ENCODE results near the gene TGFB1. TPM values are rescaled to one million over a fixed set of nuclear protein-coding genes. Genes with fewer than 3 reads are reported as not detected.

The TGFB1 gene
- total and polyA plus RNA-seq, 9 of the 15 experiments (the other 6 are each of a cell fraction or from before 2014, with no cell fraction given) = 0.24 to 159 (median 17.2) TPM

- TF ChIP-seq E4F1 (CRISPR knock-in tag; IDR thresholded peaks at IDR 0.05; ENCODE audit: borderline replicate concordance) (no peak), HOMEZ (CRISPR knock-in tag; IDR thresholded peaks at IDR 0.05) (no peak), SIN3A (IDR thresholded peaks at IDR 0.05; ENCODE audit: borderline replicate concordance in 2 of 2, control insufficient read depth in 1 of 2, low read depth in 2 of 2, low read length in 2 of 2) (peak; percentile 45 to 68; a peak in 1 of 4 replicates), TRIM28 (IDR thresholded peaks at IDR 0.05) (no peak; the same call in 1 of the 2 replicates), EHMT2 (IDR thresholded peaks at IDR 0.05) (no peak), VEZF1 (CRISPR knock-in tag; IDR thresholded peaks at IDR 0.05) (peak; percentile 99), PREB (CRISPR knock-in tag; IDR thresholded peaks at IDR 0.05) (0 out of 2 replicates have a peak, but pooled peaks have one; percentile 30), TBL1XR1 (IDR thresholded peaks at IDR 0.05; ENCODE audit: low read length in 2 of 2) (peak in 1 of 2 experiments; percentile 85; a peak in 2 of 4 replicates), ZNF212 (CRISPR knock-in tag; IDR thresholded peaks at IDR 0.05) (no peak), ZNF165 (CRISPR knock-in tag; IDR thresholded peaks at IDR 0.05; ENCODE audit: borderline replicate concordance) (no peak), ZSCAN32 (CRISPR knock-in tag; IDR thresholded peaks at IDR 0.05) (peak; percentile 56; the same call in 1 of the 2 replicates), ZNF76 (CRISPR knock-in tag; IDR thresholded peaks at IDR 0.05; ENCODE audit: borderline replicate concordance) (no peak), ZNF398 (CRISPR knock-in tag; IDR thresholded peaks at IDR 0.05) (no peak), CCNT2 (IDR thresholded peaks at IDR 0.05; ENCODE audit: borderline replicate concordance, extremely low read depth, insufficient read length, low read depth, low read length) (peak; percentile 97), MLX (CRISPR knock-in tag; conservative IDR thresholded peaks at IDR 0.05) (no peak), SP1 (CRISPR knock-in tag; IDR thresholded peaks at IDR 0.05) (no peak)
Measured at GRCh38 chr19:41323430-41324125, 30.1 kb downstream of the TGFB1 start (continued).
